Thoracic aorta (tissue), 2 donors: ENCODE measurements around the gene ESPN. TPM values are rescaled to one million over a fixed set of nuclear protein-coding genes. Genes with fewer than 3 reads are reported as not detected.

ENCODE experiments used
- ATAC-seq: fragments of 150-250 bp; one replicate; pipeline ENCODE4 v1.8.0; 2017; ENCODE audit warnings: low read depth; ENCODE audit not compliant: insufficient number of reproducible peaks, low FRiP score
- DNase-seq: peaks from one replicate; pipeline ENCODE4 v3.0.0-alpha.2; 2020; ENCODE audit warnings: low spot score
- H3K27ac ChIP-seq, 2 donors: fragments of 200-600 bp; sonication (generic); 1 replicate in 1 of 2; 2 replicates in 1 of 2; pipeline ENCODE4 v1.5.1; 2016; ENCODE audit warnings: mild to moderate bottlenecking in 2 of 2, moderate library complexity in 2 of 2
- H3K27me3 ChIP-seq: fragments of 200-600 bp; sonication (generic); replicated peaks from 2 replicates; pipeline ENCODE4 v1.6.0; 2016; ENCODE audit warnings: mild to moderate bottlenecking; ENCODE audit not compliant: insufficient read depth
- H3K36me3 ChIP-seq: fragments of 200-600 bp; sonication (generic); one replicate; pipeline ENCODE4 v1.5.1; 2016
- H3K4me1 ChIP-seq, 2 donors: fragments of 200-600 bp; sonication (generic); 1 replicate in 1 of 2; 2 replicates in 1 of 2; pipeline versions ENCODE4 v1.5.1 to v1.6.0; 2016; ENCODE audit warnings: low read depth in 2 of 2, mild to moderate bottlenecking in 1 of 2; ENCODE audit not compliant: control insufficient read depth in 1 of 2
- H3K4me3 ChIP-seq: fragments of 200-600 bp; sonication (generic); 2 replicates; pipeline ENCODE4 v1.5.1; 2016; ENCODE audit warnings: mild to moderate bottlenecking
- H3K9me3 ChIP-seq: fragments of 200-600 bp; sonication (generic); 2 replicates; pipeline ENCODE4 v1.5.1; 2016
- CTCF ChIP-seq: fragments of 200-600 bp; sonication (generic); IDR thresholded peaks from one replicate; pipeline ENCODE4 v1.5.1; 2019; ENCODE audit warnings: antibody characterized with exemption
- total RNA-seq, 2 donors: library from RNA; depleted of rRNA; stranded (reverse); fragments of >200 nt; gene quantifications; one replicate each; pipeline versions ENCODE4 v1.1.0 to v1.2.3, GENCODE V29; 2016

The ESPN gene
- total RNA-seq, 2 donors from 2014 or later, result not detected

- H3K27me3 ChIP-seq, result peaks cover 5% of the 10 kb centered on the region
- H3K4me1 ChIP-seq, result no peaks in the 10 kb centered on the region
- DNase-seq, result no peak
- peaks cover 15% of the 10 kb centered on the region for H3K36me3 ChIP-seq
- H3K9me3 ChIP-seq, result no peaks in the 10 kb centered on the region
- no peak overlapping the region for H3K4me3 ChIP-seq
- H3K27ac ChIP-seq, result no peak overlapping the region
- no peak for TF ChIP-seq CTCF
- ATAC-seq, result no peak
Measured at GRCh38 chr1:6461538-6462411, 37.2 kb downstream of the ESPN start.

- no peak overlapping the region for H3K4me3 ChIP-seq
- DNase-seq, result no peak
- H3K36me3 ChIP-seq, result peaks cover 15% of the 10 kb centered on the region
- no peak for ATAC-seq
- peaks cover 5% of the 10 kb centered on the region for H3K27me3 ChIP-seq
- no peak for TF ChIP-seq CTCF
- H3K27ac ChIP-seq, result no peak overlapping the region
- H3K9me3 ChIP-seq, result no peaks in the 10 kb centered on the region
- H3K4me1 ChIP-seq, result no peaks in the 10 kb centered on the region
Measured at GRCh38 chr1:6462412-6463119, 38.0 kb downstream of the ESPN start.

GRCh38 chr1:6463120-6463412 lies 38.5 kb downstream of the ESPN start:
- no peak overlapping the region for H3K27ac ChIP-seq
- TF ChIP-seq CTCF, result no peak
- DNase-seq (no peak), ATAC-seq (no peak)
- peaks cover 5% of the 10 kb centered on the region for H3K27me3 ChIP-seq
- H3K36me3 ChIP-seq, result peaks cover 15% of the 10 kb centered on the region
- H3K4me3 ChIP-seq, result no peak overlapping the region
- no peaks in the 10 kb centered on the region for H3K4me1 ChIP-seq
- no peaks in the 10 kb centered on the region for H3K9me3 ChIP-seq

DNA sequence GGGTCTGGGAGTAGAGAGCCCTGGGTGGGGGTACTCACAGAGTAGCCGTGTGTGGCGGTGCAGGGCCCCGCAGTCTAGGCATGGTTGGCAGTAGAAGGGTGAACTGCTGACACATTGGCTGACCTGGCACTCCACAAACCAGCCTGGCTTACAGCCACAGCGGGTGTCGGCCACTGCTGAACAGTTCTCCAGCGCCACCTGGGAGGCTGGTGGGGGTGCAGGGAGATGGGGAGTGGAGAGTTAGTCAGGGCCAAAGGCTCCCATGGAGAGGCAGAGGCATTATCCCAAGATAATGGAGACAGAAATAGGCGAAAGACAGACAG lies 39.9 kb downstream of the ESPN start:
- TF ChIP-seq CTCF, result no peak
- H3K36me3 ChIP-seq, result peaks cover 22% of the 10 kb centered on the region
- H3K4me1 ChIP-seq, result no peaks in the 10 kb centered on the region
- ATAC-seq (no peak), DNase-seq (no peak)
- no peaks in the 10 kb centered on the region for H3K9me3 ChIP-seq
- H3K27ac ChIP-seq, result no peak overlapping the region
- H3K27me3 ChIP-seq, result no peaks in the 10 kb centered on the region
- H3K4me3 ChIP-seq, result no peak overlapping the region

GRCh38 chr1:6464915-6465314 lies 40.3 kb downstream of the ESPN start:
- TF ChIP-seq CTCF, result no peak
- no peaks in the 10 kb centered on the region for H3K4me1 ChIP-seq

More at GRCh38 chr1:6464915-6465314, 40.3 kb downstream of the ESPN start:
- Histone ChIP-seq H3K27ac (no peak overlapping the region), H3K9me3 (no peaks in the 10 kb centered on the region), H3K27me3 (no peaks in the 10 kb centered on the region), H3K4me3 (no peak overlapping the region), H3K36me3 (peaks cover 27% of the 10 kb centered on the region)
- DNase-seq, result no peak
- ATAC-seq, result no peak
